Esophagus squamous epithelium (tissue), 5 donors: ENCODE data around the gene LRRC74A. TPM values are rescaled to one million over a fixed set of nuclear protein-coding genes. Genes with fewer than 3 reads are reported as not detected.

Experiments
- DNase-seq: peaks from one replicate; lab custom pipeline; 2025; lab: John Stamatoyannopoulos, UW
- H3K27ac ChIP-seq, 4 donors: fragments of 200-600 bp; sonication (generic); one replicate each; pipeline ENCODE4 v1.5.1; 2016 to 2019; ENCODE audit warnings: mild to moderate bottlenecking in 1 of 4
- H3K27me3 ChIP-seq, 4 donors: fragments of 200-600 bp; sonication (generic); 1 replicate in 3 of 4; 2 replicates in 1 of 4; pipeline versions ENCODE4 v1.5.1 to v1.6.0; 2017 to 2021; ENCODE audit warnings: antibody characterized with exemption in 1 of 4
- H3K36me3 ChIP-seq, 3 donors: fragments of 200-600 bp; sonication (generic); one replicate each; pipeline ENCODE4 v1.5.1; 2016 to 2019
- H3K4me1 ChIP-seq, 3 donors: fragments of 200-600 bp; sonication (generic); one replicate each; pipeline ENCODE4 v1.5.1; 2017 to 2019
- H3K4me3 ChIP-seq, 4 donors: fragments of 200-600 bp; sonication (generic); 1 replicate in 3 of 4; 2 replicates in 1 of 4; pipeline ENCODE4 v1.5.1; 2016 to 2019; ENCODE audit warnings: mild to moderate bottlenecking in 2 of 4, moderate library complexity in 1 of 4
- H3K9me3 ChIP-seq, 3 donors: fragments of 200-600 bp; sonication (generic); one replicate each; pipeline ENCODE4 v1.5.1; 2016 to 2019
- CTCF ChIP-seq, 6 experiments: fragments of 450-650 bp in 4 of 6; fragments of 200-600 bp in 2 of 6; sonication (generic) in 2 of 6; IDR thresholded peaks; one replicate each; pipeline ENCODE4 v1.5.1; 2016 to 2019; ENCODE audit warnings: antibody characterized with exemption in 6 of 6, mild to moderate bottlenecking in 4 of 6, moderate library complexity in 4 of 6
- POLR2A ChIP-seq, 4 donors: fragments of 450-650 bp; IDR thresholded peaks; one replicate each; pipeline ENCODE4 v1.6.1; 2017; ENCODE audit warnings: antibody characterized with exemption in 4 of 4, mild to moderate bottlenecking in 4 of 4, moderate library complexity in 3 of 4
- WGBS, 2 donors: methylation state at CpG; one replicate each; pipeline ENCODE4 v1.1.5; 2018; 5-methylcytosine and 5-hydroxymethylcytosine counted together
- intact Hi-C: fragments of 100-400 bp; cut with DNase I; formaldehyde crosslinking; loops from one replicate; pipeline ENCODE4 v1.15.0; 2022
- total RNA-seq, 4 donors: library from RNA; depleted of rRNA; stranded (reverse); fragments of >200 nt; gene quantifications; one replicate each; pipeline ENCODE4 v1.1.0, GENCODE V29; 2016
- donor health status: DM: yes; HTN: yes; CAD: no.

The LRRC74A gene
- total RNA-seq, 4 donors from 2014 or later, result not detected

- Histone ChIP-seq H3K27me3 (peaks cover 0 to 24% (median 0%) of the 10 kb centered on the region in 4 donors), H3K4me1 (peaks cover 0 to 19% (median 5%) of the 10 kb centered on the region in 3 donors), H3K4me3 (peak overlapping the region in 1 of 4 donors; percentile 7), H3K36me3 (no peaks in the 10 kb centered on the region), H3K9me3 (no peaks in the 10 kb centered on the region), H3K27ac (peak overlapping the region in 3 of 4 donors; percentile 25 to 50 (median 50))
- intact Hi-C loops, result no loop called here
- no peak for DNase-seq
- TF ChIP-seq POLR2A (IDR thresholded peaks at IDR 0.05), result no peak
- no peak for TF ChIP-seq CTCF (IDR thresholded peaks at IDR 0.05)
- WGBS, 2 donors, result 13 to 28% methylated on average over 10 to 14 of the region's 15 CpGs
These were observed 37.7 kb downstream of the LRRC74A start for GRCh38 chr14:76863724-76864407.

- no peak for DNase-seq
- no peaks in the 10 kb centered on the region for H3K9me3 ChIP-seq
- H3K4me1 ChIP-seq, result peaks cover 0 to 19% (median 5%) of the 10 kb centered on the region in 3 donors
- H3K27ac ChIP-seq, result no peak overlapping the region
- TF ChIP-seq POLR2A (IDR thresholded peaks at IDR 0.05) (no peak), CTCF (IDR thresholded peaks at IDR 0.05) (no peak)
- H3K36me3 ChIP-seq, result no peaks in the 10 kb centered on the region
- H3K4me3 ChIP-seq, result no peak overlapping the region
- intact Hi-C loops, result no loop called here
- H3K27me3 ChIP-seq, result peaks cover 0 to 30% (median 0%) of the 10 kb centered on the region in 4 donors
- 36 to 77% methylated on average over 2 to 6 of the region's 9 CpGs for WGBS, 2 donors
These were observed 40.2 kb downstream of the LRRC74A start for GRCh38 chr14:76866456-76866855.

- no peaks in the 10 kb centered on the region for H3K36me3 ChIP-seq
- WGBS, 2 donors, result 68 to 73% methylated on average over 17 to 18 of the region's 25 CpGs
- H3K27me3 ChIP-seq, result peaks cover 0 to 29% (median 0%) of the 10 kb centered on the region in 4 donors
- no peak for TF ChIP-seq CTCF (IDR thresholded peaks at IDR 0.05)
- TF ChIP-seq POLR2A (IDR thresholded peaks at IDR 0.05), result no peak
- H3K4me3 ChIP-seq, result peak overlapping the region in 1 of 4 donors; percentile 8
- H3K9me3 ChIP-seq, result no peaks in the 10 kb centered on the region
- intact Hi-C loops, result no loop called here
- peaks cover 0 to 19% (median 5%) of the 10 kb centered on the region in 3 donors for H3K4me1 ChIP-seq
- DNase-seq, result no peak
- no peak overlapping the region for H3K27ac ChIP-seq
These were observed 41.6 kb downstream of the LRRC74A start for GRCh38 chr14:76867516-76868453.

GRCh38 chr14:76868454-76869170 is 42.4 kb downstream of the LRRC74A start:
- DNase-seq, result no peak
- H3K27me3 ChIP-seq, result peaks cover 0 to 26% (median 0%) of the 10 kb centered on the region in 4 donors
- WGBS, 2 donors, result 69 to 80% methylated on average over 3 to 10 of the region's 29 CpGs
- no peak overlapping the region for H3K27ac ChIP-seq
- H3K4me3 ChIP-seq, result no peak overlapping the region
- TF ChIP-seq POLR2A (IDR thresholded peaks at IDR 0.05), result no peak
- TF ChIP-seq CTCF (IDR thresholded peaks at IDR 0.05), result no peak
- intact Hi-C loops, result no loop called here
- H3K4me1 ChIP-seq, result peaks cover 0 to 14% (median 5%) of the 10 kb centered on the region in 3 donors
- no peaks in the 10 kb centered on the region for H3K9me3 ChIP-seq
- no peaks in the 10 kb centered on the region for H3K36me3 ChIP-seq
